AG04449 (cell line): Measurements from ENCODE around the gene GRSF1.

Experiments used
- CTCF ChIA-PET: fragments of 350-600 bp; formaldehyde crosslinking; extraction: SDS; loops from one replicate; lab custom pipeline; 2021; ENCODE audit warnings: antibody characterized with exemption; lab: Yijun Ruan, JAX
- POLR2A ChIA-PET: fragments of 400-600, 350-600 bp; formaldehyde crosslinking; extraction: SDS; loops from one replicate; lab custom pipeline; 2020; ENCODE audit warnings: antibody characterized with exemption, inconsistent platforms; lab: Yijun Ruan, JAX
- DNase-seq: peaks from one replicate; pipeline ENCODE4 v3.0.0-alpha.2; 2010; ENCODE audit warnings: low read depth, low spot score
- H3K4me3 ChIP-seq: 2 replicates; pipeline ENCODE4 v1.5.1; 2011; ENCODE audit warnings: low read depth, mild to moderate bottlenecking, control low read depth, low read length
- TF ChIP-seq, protein P1 (sequence below): IDR thresholded peaks from one replicate; pipeline ENCODE4 v1.5.1; 2011; ENCODE audit warnings: mild to moderate bottlenecking, moderate library complexity, low read length, control low read depth, inconsistent platforms; ENCODE audit not compliant: insufficient read depth; ENCODE audit errors: missing control alignments

The GRSF1 gene

DNA sequence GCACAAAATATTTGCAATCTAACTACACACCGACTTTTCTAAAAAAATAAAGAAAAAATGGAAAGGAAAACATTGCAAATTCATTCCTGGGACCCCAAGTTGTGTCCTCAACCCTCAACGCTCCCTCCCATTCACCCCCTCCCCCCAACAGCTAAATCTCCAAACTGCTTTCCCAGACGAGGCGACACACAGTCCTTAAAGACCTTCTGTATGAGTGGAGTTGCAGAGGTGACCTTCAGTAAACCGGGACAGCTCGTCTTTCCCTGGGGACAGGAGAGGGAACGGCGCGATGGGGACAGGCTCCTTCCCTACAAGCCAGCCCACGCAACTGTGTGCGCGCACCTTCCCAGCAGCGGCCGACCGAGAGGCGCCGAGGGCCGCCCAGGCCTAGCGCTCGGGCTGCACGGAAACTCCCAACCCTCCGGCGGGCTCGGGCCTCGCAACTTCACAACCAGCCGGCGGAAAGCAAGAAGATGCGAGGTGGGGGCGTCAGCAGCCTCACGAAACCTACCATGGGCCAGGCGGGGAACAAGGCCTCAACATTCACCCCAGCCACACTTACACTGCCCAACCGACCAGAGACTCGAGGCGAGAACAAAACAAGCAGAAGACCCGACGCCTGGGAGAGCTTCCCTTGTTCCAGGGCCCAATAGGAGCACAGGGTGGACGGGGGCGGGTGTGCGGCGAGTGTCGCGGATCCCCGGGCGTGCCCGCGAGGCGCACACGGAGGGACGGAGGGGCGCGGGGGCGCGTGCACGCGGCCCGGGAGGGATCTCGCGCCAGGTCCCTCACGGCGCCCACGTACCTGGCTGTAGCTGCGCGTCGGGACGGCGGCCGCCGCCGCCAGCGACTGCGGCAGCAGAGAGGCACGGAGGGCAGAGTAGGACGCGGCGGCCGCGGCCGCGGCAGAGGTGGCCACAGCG lies 763 bp downstream of the GRSF1 start:
- peak overlapping the region; percentile 92 for H3K4me3 ChIP-seq
- POLR2A ChIA-PET = interaction anchor here (0.6 to 1.9 kb wide), 8 partner anchors 9 to 347 kb away, joined by 3 to 8 read pairs (median 4); partner anchors contain the start of genes DCK, MOB1B and UTP3
- CTCF ChIA-PET = interaction anchor here (0.6 to 1.9 kb wide), 5 partner anchors 170 to 873 kb away, joined by 3 to 6 read pairs (median 4); no protein-coding TSS in a partner anchor
- DNase-seq = no peak
- TF ChIP-seq, protein P1, sequence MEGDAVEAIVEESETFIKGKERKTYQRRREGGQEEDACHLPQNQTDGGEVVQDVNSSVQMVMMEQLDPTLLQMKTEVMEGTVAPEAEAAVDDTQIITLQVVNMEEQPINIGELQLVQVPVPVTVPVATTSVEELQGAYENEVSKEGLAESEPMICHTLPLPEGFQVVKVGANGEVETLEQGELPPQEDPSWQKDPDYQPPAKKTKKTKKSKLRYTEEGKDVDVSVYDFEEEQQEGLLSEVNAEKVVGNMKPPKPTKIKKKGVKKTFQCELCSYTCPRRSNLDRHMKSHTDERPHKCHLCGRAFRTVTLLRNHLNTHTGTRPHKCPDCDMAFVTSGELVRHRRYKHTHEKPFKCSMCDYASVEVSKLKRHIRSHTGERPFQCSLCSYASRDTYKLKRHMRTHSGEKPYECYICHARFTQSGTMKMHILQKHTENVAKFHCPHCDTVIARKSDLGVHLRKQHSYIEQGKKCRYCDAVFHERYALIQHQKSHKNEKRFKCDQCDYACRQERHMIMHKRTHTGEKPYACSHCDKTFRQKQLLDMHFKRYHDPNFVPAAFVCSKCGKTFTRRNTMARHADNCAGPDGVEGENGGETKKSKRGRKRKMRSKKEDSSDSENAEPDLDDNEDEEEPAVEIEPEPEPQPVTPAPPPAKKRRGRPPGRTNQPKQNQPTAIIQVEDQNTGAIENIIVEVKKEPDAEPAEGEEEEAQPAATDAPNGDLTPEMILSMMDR = no peak

DNA sequence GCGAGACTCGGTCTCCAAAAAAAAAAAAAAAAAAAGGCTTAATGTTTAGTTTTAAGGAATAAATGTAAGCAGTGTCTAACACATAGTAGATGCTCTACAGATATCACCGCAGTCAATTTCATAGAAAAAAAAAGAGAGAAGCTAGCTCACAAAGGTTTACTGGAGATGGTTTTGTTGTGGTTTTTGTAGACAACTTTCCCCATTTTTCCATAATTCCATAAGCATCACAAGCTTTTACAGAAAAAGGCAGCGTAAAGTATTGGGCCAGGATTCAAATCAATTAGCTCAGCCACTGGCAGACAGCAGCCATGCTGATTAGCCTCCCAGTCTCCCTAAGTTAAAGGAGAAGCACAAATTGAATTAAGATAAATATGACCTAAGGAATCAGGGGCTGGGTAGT lies 1.5 kb downstream of the GRSF1 start:
- H3K4me3 ChIP-seq = peak overlapping the region; percentile 92
- ChIA-PET CTCF (interaction anchor here (0.6 to 1.9 kb wide), 6 partner anchors 171 to 874 kb away, joined by 3 to 6 read pairs (median 4); no protein-coding TSS in a partner anchor), POLR2A (interaction anchor here (0.7 to 1.9 kb wide), 5 partner anchors 9 to 348 kb away, joined by 3 to 8 read pairs (median 4); partner anchors contain the start of genes MOB1B and UTP3)
- no peak for DNase-seq
- TF ChIP-seq, protein P1 = no peak

DNA sequence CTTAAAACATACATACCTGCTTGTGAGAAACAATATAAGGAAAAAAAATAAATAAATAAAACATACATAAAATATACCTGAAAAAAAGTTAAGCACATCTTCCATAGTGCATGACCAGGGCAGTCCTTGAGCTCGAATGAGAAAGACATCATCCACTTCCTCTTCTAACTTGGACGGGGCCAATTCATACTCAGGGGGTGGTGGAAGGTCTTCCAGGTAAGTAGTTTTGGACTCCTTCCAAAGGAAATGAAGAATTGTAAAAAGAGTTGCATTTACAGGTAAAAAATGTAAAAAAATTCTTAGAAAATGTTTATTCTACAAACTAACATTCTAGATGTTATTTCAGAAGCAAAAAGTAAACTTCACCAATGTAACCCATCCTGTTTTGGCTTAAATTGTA lies 3.6 kb downstream of the GRSF1 start:
- ChIA-PET CTCF (interaction anchor here (1.3 kb wide), 1 partner anchor 13 kb away, joined by 3 read pairs; no protein-coding TSS in a partner anchor), POLR2A (no interaction called here)
- TF ChIP-seq, protein P1 = no peak
- DNase-seq = no peak
- no peak overlapping the region for H3K4me3 ChIP-seq

DNA sequence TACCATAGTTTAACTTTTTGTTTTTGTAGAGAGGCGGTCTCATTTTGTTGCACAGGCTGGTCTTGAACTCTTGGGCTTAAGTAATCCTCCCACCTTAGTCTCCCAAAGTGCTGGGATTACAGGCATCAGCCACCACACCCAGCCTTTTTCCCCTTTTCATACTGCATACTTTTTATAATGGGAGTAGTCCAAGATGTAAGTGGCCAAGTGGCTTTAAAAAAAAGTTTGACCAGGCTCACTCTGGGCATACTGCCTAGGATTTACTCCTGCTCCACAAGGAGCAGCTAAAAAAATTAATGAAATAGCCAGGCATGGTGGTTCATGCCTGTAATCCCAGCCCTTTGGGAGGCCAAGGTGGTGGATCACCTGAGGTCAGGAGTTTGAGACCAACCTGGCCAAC lies 6.0 kb downstream of the GRSF1 start:
- TF ChIP-seq, protein P1 = no peak
- POLR2A ChIA-PET = no interaction called here
- no peak overlapping the region for H3K4me3 ChIP-seq
- CTCF ChIA-PET = no interaction called here
- DNase-seq = no peak

DNA sequence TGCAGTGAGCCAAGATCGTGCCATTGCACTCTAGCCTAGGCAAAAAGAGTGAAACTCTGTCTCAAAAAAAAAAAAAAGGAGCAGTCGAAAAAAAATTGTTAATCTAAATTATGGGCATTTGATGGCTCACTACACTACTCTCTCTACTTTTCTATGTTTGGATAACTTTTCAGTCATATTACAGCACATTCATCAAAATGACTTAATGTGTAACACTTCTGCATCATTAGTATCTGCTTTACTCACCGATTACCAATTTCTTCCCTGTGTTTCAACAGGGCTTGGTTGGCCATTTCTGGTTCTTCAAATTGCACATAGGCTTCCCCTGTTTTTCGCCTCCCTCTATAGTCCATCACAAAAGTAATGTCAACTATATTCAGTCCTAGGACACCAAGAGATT lies 8.4 kb downstream of the GRSF1 start:
- no peak overlapping the region for H3K4me3 ChIP-seq
- ChIA-PET CTCF (interaction anchor here (1.2 kb wide), 1 partner anchor 96 kb away, joined by 3 read pairs; no protein-coding TSS in a partner anchor), POLR2A (no interaction called here)
- TF ChIP-seq, protein P1 = no peak
- no peak for DNase-seq

DNA sequence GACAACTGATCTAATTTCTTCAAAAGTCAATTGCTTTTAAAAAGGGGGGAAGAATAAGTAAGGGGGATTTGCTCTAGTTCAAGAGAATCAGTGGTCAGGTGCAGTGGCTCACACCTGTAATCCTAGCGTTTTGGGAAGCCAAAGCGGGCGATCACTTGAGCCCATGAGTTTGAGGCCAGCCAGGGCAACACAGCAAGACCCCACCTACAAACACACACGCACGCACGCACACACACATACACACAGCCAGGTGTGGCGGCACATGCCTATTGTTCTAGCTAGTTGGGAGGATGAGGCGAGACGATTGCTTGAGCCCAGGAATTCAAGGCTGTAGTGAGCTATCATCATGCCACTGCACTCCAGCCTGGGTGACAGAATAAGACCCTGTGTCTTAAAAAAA lies 9.6 kb downstream of the GRSF1 start:
- H3K4me3 ChIP-seq = no peak overlapping the region
- DNase-seq = no peak
- TF ChIP-seq, protein P1 = no peak
- ChIA-PET CTCF (interaction anchor here (1.0 to 1.2 kb wide), 2 partner anchors 18 to 140 kb away, joined by 3 read pairs; no protein-coding TSS in a partner anchor), POLR2A (interaction anchor here (0.6 to 1.5 kb wide), 3 partner anchors 8 to 450 kb away, joined by 3 to 4 read pairs (median 4); partner anchors contain the start of gene GRSF1)
